GM21529 (cell line): ENCODE data around the gene ARMC2.

Experiments
- ATAC-seq: cut with Tn5 transposase; IDR thresholded peaks from one replicate; pipeline ENCODE4 v1.9.1; 2021; ENCODE audit not compliant: unreplicated experiment

Gene ARMC2

DNA sequence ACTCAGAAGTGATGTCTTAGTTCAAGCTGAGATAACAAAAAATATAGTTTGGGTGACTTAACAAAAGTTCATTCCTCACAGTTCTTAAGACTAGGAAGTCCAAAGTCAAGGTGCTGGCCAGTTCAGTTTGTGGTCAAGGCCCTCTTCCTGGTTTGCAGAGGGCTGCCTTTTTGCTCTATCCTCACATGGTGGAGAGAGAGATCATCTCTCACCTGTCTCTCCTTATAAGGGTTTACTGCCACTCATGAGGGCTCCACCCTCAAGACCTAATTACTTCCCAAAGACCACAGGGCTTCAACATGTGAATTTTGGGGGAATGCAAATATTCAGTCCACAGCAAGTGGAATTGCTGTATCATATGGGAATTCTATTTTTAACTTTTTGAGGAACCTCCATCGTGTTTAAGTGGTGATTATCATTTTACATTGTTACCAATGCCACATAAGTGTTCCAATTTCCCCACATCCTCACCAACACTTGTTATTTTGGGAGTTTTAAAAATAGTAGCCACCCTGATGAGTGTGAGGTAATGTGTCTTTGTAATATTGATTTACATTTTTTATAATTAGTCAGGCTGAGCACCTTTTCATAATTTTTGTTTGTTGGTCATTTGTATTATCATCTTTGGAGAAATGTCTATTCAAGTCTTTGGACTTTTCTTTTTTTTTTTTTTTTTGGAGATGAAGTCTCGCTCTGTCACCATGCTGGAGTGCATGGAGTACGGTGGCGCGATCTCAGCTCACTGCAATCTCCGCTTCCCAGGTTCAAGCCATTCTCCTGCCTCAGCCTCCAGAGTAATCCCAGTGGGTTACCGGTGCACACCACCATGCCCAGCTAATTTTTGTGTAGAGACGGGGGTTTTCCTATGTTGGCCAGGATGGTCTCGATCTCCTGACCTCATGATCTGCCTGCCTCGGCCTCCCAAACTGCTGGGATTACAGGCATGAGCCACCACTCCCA lies 134.2 kb downstream of the ARMC2 start:
- ATAC-seq, result no peak

DNA sequence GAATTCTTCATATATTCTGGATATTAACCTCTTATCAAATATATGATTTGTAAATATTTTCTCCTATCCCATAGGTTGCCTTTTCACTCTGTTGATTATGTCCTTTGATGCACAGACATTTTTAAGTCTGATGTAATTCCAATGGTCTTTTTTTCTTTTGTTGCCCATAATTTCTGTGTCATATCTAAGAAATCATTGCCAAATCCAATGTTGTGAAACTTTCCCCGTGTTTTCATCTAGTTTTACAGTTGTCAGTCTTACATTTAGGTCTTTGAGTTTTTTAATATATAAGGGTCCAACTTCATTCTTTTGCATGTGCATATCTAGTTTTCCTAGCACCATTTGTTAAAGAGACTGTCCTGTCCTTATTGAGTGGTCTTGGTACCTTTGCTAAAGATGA lies 134.9 kb downstream of the ARMC2 start:
- ATAC-seq, result no peak

DNA sequence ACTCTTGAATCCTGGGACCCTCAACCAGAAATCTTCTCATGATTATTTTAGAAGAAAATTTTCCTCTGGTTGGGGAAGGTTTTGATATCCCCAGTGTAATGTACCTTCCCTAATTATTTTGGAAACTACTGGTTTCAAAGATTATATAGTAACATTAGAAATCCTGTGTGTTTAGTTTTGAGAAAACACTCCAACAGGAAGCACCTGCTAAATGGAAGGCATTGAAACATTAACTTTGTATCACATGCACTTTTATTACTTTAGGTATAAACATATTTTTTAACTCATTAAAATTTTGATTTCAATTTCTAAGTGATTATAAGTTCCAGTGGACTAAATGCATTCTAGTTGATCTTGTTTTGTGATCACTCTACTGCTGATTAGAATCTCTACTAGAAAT lies 137.1 kb downstream of the ARMC2 start:
- no peak for ATAC-seq

DNA sequence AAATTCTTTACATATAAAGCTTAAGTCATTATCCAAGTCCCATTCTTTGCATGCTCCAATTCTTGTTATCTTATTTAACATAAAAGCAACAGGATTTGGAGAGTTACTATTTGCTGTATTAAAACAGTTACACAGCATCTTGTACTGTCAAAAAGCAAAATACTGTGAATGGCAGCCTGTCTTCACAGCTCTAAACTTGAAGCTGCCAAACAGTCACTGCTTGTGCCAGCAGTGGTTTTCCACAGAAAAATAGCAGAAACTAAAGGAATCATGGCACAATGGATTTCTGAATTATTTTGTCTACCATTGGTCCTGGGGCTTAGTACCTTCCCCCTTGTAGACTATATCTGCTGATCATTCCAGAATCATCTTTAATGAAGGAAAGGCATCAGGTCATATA lies 138.9 kb downstream of the ARMC2 start:
- no peak for ATAC-seq

DNA sequence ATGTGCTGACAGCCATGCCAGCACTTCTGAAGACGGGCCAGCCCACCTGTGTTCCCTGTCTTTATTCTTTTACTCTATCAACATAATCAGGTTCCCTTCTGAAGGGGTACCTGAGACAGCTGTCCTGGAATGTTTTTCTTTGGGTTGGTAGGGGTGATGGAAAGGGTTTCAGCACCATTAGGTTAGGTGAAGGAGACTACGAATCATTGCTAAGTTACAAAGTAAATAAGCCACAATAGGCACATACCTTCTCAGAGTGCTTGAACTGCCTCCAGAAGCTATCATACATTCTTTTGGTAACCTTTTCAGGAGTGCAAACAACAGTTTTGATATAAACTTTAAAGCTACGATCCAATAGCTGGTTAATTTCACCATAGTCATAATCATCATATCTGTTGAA lies 140.1 kb downstream of the ARMC2 start:
- ATAC-seq, result no peak

DNA sequence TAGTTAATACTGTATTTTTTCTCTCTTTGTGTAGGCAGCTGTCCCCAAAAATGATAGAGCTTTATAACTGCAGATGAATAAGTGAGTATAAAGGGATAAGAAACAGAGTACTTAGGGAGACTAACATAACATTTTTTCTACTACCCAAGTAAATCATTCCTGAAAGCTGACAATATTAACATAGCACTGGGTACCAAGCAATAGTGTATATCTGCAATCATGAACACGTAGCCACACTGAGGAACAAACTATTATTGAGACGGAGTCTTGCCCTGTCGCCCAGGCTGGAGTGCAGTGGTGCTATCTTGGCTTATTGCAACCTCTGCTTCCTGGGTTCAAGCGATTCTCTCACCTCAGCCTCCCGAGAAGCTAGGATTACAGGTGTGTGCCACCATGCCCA lies 140.5 kb downstream of the ARMC2 start:
- no peak for ATAC-seq

DNA sequence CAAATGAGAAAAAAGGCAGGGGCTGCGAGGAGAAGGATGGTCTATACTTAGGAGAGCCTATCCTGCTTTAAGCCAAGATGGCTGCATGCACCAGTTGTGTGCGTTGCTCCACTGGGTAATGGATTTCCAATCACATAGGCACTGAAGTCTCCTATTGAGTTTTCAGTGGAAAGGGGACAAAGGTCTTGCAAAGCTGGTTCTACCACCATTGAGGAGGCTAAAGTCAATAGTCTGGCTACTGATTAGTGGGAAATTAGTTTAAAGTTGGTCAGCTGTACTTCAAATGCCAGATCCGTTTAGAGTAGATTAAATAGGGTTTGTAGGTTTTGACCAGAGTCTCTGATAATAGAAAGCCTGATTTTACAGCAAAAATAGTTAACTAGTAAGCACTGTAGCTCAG lies 141.5 kb downstream of the ARMC2 start:
- no peak for ATAC-seq

DNA sequence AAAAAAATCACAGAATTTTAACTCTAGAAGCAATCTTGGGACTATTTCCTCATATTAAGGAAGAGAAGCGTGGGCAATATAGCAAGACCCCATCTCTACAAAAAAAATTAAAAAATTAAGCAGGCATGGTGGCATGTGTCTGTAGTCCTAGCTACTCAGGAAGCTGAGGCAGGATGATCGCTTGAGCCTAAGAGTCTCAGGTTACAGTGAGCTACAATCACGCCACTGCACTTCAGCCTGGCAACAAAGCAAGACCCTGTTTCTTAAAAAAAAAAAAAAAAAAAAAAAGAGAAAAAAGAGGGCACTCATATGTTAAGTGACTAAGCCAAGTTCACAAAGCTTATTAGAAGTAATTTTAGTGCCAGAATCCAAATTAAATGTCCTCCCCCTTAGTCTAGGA lies 145.7 kb downstream of the ARMC2 start:
- no peak for ATAC-seq

DNA sequence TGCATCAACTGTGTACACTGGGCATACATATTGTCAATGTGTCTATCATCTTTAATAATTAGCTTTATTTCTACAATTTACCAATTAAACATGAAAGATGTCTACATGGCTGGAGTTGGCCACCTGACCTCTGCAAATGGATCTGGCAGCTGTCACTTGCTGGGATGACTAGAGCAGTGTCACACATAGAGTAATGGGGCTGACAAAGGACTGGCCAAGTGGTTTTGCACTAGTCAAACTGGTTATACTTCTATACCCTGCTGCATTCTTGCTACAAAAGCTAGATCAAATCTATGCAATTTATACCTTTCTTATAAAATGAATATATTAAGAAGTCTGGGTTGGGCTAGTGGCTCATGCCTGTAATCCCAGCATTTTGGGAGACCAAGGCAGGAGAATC lies 147.1 kb downstream of the ARMC2 start:
- ATAC-seq, result no peak

DNA sequence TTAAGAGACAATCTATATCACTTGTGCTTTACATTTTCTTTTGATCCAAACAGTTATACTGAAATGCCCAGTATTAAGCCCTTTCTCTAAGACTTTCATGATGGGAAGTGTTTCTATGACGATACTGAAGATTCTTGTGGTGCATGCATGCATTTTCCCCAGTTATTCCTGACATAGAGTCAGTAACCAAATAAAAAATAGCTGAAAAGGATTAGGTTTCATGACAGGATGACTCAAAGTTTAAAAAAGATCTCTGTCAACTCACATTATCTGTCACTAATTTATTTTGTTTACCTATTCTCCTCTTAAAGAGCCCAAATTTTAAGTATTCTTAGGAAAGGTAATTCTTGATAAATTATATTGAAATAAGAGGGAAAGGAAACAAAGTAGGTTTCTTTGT lies 148.0 kb downstream of the ARMC2 start:
- ATAC-seq, result no peak

DNA sequence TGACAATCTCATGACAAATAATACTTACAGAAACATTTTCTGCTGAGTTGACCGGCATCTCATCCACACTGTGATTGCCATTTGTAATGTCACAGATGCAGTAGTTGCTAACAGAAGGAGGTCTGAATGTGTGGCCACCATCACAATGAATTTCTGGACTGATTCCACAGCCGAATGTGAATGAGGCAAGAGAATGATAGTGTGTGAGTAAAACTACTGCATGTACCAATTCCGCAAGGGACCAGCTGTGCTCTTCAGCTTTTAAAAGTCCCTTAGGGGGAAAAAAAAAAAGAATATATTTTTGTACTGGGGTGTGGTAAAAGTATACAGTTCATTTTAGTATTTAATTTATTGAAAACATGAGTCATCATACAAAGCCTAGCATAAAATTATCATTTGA lies 150.3 kb downstream of the ARMC2 start:
- ATAC-seq, result no peak

DNA sequence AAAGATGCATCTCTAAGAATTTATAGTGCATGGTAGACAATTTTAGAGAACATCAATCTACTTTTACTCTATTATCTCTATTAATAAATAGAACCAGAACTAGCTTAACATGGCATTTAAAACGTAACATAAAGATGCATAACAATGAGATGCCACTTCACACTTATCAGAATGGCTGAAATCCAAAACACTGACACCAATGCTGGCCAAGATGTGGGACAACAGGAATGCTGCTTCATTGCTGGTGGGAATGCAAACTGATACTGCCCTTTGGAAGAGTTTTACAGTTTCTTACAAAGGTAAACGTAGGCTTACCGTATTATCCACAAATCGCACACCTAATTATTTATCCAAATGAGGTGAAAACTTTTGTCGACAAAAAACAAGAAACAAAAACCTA lies 151.2 kb downstream of the ARMC2 start:
- no peak for ATAC-seq

DNA sequence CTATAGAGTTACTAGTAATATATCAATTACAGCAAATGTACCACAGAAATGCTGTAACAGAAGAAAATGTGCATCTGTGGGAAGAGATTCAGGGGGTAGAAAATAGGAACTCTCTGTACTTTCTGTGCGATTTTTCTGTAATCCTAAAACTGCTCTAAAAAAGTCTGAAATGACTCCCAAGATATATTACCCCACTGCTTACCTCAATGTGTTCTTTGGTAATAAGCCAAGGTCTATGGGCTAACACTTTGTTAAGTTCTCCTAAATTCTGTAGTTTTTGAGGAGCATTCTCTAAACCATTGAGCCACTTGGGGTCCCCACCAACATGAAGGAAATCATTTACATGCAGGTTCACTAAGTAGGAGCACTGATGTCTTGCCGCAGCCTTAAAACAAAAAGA lies 152.1 kb downstream of the ARMC2 start:
- no peak for ATAC-seq

DNA sequence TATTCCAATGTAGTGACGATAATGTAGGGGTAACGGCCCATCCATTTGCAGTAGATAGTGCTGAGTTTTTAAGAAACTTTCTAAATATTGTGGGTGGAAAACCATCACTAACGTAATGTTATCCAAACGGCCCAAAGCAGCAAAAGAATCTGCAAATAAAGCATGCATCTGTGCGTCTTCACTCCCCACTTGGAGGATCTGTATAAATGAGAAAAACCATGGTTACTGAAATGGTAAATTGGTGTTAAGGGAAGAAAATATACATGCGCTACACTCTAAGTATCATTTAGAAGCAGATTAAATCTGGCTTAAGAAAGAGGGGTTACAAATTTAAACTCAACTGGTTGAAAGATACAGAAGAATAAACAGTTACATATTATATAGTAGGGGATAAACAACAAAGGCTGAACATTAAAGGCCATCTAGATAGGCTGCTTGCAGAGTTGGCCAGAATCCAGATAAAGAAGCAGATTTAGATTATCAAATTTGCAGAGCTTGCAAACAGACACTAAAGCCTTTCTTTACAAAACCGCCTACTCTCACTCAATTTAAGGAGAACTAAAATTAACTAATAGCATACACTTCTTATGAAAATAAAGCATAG lies 153.2 kb downstream of the ARMC2 start:
- no peak for ATAC-seq

DNA sequence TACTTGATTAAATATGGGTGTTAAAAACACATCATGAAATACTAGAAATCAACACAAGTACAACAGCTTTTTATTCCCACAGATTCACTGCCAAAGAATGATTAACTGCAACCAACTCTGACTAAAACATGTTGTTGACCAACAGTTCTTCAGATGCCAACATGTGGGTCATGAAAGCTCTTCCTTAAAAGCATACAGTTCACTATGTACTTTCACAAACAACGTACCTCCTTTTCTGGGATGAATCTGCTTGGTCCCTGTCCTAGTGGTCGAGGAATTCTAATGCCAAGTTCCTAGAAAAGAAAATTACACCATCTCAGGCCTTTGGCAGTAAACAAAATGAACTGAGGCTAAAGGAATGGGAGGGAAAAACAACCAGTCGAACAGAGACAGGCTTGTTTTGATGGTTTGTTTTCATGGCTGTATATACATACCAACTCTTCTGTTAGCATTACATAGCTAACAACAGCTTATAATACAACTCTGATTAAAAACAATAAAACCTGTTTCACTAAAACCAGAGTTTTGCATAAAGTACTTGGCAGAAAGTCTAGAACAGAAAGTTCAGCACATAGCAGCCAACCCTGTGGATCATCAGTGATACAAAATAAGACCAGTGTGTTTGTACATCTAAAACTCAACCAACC lies 154.0 kb downstream of the ARMC2 start:
- ATAC-seq, result no peak

DNA sequence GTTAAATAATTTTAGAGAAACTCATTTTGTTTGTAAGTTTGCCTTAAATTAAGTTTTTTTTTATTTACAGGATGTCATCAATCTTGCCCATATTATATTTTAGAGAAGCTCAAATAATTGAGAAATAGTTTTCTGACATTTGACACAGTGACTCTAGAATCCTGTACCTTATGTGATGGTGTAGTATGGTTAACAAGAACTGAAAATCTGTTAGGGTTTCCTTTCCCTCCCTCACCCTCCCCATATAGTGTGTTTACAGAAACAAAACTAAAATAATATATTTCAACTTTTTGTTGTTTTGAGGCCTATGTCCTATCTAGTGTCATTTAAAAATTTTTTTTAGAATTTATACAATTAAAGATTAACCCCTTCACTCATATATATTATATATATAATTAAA lies 154.7 kb downstream of the ARMC2 start:
- no peak for ATAC-seq

DNA sequence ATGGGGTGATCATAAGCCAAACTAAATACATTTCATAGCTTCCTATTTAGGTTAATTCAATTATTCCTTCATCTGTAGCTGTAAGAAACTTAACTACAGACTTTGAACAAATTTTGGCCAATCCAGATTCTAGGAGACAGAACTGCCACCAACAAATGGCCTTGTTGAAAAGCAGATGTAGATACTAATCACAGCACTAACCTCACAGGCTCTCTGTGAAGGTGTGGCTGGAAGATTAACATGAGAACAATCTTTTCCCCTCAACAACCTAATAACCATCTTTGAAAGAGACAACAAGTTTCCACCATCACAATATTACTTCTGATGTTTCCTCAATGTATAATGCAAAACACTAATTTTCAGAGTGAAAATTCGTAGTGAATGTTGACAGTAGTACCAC lies 158.6 kb downstream of the ARMC2 start:
- ATAC-seq, result no peak

DNA sequence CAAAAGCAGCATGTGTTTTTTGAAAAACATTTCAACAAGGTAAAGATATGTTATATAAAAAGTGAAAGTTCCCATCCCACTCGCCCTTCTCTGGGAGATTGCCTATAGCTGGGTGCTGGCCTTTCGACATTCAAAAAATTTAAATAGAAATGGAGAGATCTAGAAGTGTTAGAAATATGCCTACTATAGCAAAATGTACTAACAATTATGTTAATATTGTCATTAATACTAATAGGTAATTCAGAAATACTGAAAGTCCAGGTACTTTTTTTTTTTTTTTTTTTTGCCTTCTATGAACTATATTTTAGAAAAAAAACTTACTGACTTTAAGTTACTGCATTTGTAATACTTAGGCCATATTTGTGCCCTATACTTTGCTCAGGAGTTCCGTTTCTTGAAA lies 159.3 kb downstream of the ARMC2 start:
- ATAC-seq, result no peak

DNA sequence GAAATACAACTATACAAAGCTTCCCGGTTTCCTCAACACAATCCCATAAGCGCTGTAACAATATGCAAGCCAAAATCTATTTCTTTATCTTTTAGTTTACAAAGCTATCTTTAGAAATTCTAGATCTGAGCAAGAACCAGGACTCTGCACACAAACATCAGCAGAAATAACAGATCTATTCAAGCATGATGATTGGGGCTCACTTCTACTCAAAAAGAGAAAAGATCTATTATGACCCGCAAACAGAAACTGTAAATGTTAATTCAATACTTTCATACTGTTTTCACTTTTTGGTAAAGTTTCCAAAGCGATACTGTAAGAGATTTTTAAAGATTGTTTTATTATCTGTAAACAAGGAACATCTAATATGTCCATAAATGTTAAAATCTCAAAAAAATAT lies 159.8 kb downstream of the ARMC2 start:
- peak; percentile 37 for ATAC-seq

DNA sequence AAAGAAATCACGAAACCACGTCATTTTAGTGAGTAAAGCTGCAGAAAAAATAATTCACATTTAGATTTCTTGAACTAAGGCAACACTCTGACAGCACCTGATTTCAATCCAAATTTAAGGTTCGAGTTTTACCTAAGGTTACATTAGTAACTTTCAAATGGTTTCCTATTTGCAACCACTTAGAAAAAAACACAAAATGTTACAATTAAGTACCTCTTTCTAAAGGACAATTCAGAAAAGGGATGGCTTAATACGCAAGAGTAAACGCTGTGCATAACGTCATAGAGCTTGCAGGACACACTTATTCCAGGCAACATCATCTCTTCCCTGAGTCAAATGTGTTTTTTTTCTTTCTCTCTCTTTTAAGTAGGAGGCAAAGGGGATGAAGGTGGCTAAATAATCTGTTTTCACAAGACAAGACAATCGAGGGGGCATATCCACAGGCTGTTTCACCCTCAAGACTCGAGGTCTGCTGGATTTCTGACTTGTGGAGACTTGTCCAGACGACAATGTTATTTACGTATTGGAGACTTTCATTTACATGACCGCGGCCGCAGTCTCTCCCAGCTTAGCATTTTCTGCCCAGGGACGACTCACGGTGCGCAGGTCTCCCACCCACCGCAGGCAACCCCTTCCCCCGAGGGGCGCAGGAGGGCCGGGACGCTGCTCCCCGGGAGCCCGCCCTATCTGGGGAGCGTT lies 160.5 kb downstream of the ARMC2 start:
- ATAC-seq, result peak; percentile 20

DNA sequence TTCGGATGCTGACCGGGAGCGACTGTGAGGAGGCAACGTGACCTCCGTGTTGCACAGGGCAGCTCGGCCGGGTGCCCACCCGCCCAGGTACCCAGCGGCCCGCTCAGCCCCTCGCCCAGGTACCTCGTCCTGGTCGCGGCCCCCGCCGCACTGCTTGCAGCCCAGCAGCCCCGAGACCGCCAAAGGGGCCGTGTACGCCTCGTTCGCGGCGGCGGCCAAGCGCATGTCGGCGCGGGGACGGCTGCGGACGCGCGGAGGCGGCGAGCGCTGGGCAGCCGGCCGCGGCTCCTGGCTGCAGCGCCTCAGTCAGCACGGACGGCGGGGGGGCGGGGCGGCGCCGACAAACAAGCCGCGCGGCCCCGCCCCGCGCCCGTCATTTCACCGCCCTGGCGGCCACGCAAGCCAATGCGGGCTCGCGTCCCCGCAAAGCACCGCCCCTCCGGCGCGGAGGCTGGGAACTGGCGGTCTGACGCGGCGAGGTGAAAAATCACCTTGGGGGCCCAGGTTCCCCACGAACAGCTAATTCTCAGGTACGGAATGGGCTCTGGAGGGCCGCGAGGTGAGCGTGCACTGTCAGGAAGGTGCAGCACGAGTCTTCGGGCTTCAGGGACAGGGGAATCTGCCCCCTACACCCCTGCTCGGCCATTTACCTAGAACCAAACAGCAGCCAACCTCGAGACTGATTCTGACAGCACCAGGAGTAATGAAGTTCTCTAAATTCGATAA lies 161.2 kb downstream of the ARMC2 start:
- peak; percentile 94 for ATAC-seq
